Sciatic nerve (tissue), 2 donors: ENCODE data around the gene ZBTB11. TPM values are rescaled to one million over a fixed set of nuclear protein-coding genes. Genes with fewer than 3 reads are reported as not detected.
"Not testable (repeated sequence)": the region's sequence is repeated elsewhere in the genome, so short reads cannot be mapped to it uniquely, and the experiment has no call there.

ENCODE experiments used
- ATAC-seq: fragments of 200-7000 bp; cut with Tn5 transposase; one replicate; pipeline ENCODE4 v1.9.1; 2020; ENCODE audit warnings: mild to moderate bottlenecking, moderate library complexity
- DNase-seq: peaks from one replicate; pipeline ENCODE4 v3.0.0-alpha.2; 2020; ENCODE audit warnings: low spot score
- intact Hi-C: fragments of 100-400 bp; cut with DNase I; formaldehyde crosslinking; loops from one replicate; pipeline ENCODE4 v1.14.2; 2022
- total RNA-seq: library from RNA; stranded (reverse); fragmentation: NEBNext Ultra II Directional; extraction: Animal tissue kit (Norgen Biotek cat#: 25700); gene quantifications from one replicate; pipeline ENCODE4 v1.2.1, GENCODE V29; 2021
- donor health status: DM: no; HTN: no; CAD: no.
- donor health status: DM: no; HTN: no; CAD: no.

ZBTB11 gene, protein sequence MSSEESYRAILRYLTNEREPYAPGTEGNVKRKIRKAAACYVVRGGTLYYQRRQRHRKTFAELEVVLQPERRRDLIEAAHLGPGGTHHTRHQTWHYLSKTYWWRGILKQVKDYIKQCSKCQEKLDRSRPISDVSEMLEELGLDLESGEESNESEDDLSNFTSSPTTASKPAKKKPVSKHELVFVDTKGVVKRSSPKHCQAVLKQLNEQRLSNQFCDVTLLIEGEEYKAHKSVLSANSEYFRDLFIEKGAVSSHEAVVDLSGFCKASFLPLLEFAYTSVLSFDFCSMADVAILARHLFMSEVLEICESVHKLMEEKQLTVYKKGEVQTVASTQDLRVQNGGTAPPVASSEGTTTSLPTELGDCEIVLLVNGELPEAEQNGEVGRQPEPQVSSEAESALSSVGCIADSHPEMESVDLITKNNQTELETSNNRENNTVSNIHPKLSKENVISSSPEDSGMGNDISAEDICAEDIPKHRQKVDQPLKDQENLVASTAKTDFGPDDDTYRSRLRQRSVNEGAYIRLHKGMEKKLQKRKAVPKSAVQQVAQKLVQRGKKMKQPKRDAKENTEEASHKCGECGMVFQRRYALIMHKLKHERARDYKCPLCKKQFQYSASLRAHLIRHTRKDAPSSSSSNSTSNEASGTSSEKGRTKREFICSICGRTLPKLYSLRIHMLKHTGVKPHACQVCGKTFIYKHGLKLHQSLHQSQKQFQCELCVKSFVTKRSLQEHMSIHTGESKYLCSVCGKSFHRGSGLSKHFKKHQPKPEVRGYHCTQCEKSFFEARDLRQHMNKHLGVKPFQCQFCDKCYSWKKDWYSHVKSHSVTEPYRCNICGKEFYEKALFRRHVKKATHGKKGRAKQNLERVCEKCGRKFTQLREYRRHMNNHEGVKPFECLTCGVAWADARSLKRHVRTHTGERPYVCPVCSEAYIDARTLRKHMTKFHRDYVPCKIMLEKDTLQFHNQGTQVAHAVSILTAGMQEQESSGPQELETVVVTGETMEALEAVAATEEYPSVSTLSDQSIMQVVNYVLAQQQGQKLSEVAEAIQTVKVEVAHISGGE
- total RNA-seq: 23.2 TPM

DNA sequence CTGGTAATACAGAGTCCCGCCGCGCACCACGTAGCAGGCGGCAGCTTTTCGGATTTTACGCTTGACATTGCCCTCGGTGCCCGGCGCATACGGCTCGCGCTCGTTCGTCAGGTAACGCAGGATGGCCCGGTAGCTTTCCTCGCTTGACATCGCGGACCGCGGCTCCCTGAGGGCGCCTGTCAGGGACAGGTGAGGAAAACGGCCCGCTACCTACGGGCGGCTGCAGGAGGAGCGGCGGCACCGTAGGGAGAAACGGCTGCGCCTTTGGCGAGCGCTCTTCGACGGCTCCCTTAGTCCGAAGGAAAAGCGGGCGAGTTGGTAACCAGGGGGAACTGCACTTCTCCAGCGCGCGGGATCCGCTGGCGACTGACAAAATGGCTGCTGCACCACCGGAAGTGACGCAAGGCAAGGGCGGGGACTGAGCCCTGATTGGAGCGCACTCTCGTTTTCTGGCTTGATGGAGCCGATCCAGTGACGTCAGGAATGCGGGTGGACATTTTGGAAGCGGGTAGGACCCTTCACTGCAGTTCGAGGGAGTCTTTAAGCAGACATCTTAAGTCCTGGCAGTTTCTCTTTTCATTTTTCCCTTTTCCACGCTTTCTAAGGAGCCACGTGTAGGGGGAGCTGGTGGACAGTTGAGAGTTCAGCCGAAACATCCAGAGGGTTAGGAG is at the start of gene ZBTB11:
TSS of gene ZBTB11 (minus strand) at position 368 of the 671 bp plus-strand sequence. CDS start at position 150, 218 bp downstream.
- intact Hi-C loops: no loop called here
- DNase-seq (peak; percentile 100), ATAC-seq (peak; percentile 98)

- ATAC-seq: no peak
- intact Hi-C loops: no loop called here
- no peak for DNase-seq
Observed at GRCh38 chr3:101725890-101726275, 49.0 kb upstream of the ZBTB11 start.

GRCh38 chr3:101725194-101725889 is 48.4 kb upstream of the ZBTB11 start:
- ATAC-seq (peak; percentile 38), DNase-seq (peak; percentile 66)
- intact Hi-C loops: no loop called here

DNA sequence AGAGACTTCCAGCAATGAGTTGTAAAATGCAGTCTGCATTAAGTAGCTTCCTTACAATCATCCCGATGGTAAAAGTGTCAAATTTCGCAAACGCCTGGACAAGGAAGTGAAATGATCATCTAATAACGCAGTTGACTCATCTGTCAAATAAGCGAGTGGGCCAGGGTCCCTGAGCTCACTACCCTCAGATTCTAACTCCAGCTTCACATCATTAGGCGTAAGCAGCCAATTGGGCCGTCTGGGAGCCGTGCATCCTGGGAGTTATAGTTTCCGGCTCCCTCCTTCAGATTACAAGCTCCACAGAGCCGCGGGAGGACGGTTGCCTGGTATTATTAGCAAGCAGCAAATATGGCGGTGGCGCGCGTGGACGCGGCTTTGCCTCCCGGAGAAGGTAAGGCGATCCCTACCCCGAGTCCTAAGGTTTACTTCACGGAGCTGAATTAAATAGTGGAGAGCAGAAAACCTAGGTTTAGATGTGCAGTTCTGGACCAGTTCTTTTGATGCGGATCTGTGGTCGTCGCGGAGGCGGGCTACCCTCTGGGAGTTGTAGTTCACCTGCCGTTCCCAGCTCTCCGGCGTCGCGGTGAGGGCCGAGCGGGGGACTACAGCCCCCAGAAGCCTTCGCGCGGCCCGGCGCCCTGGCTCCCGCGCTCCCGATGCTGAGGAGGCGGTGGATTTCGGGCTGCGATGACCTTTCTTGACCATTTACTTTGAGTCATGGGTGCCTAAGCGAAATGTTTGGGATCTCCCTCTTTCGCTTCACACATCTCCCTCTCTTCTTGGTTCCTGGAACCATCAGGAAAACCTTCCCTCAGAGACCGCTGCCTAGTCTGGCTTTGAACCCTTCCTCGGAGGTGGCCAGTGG is 47.6 kb upstream of the ZBTB11 start, which contains the start of gene CEP97:
TSS of gene CEP97 (plus strand) at position 286 of the 865 bp plus-strand sequence. CDS start at position 349, 63 bp downstream.
- intact Hi-C loops: no loop called here
- ATAC-seq (peak; percentile 99), DNase-seq (peak; percentile 93)

- DNase-seq: no peak
- intact Hi-C loops: no loop called here
- no peak for ATAC-seq
Observed at GRCh38 chr3:101722394-101723173, 45.7 kb upstream of the ZBTB11 start.

DNA sequence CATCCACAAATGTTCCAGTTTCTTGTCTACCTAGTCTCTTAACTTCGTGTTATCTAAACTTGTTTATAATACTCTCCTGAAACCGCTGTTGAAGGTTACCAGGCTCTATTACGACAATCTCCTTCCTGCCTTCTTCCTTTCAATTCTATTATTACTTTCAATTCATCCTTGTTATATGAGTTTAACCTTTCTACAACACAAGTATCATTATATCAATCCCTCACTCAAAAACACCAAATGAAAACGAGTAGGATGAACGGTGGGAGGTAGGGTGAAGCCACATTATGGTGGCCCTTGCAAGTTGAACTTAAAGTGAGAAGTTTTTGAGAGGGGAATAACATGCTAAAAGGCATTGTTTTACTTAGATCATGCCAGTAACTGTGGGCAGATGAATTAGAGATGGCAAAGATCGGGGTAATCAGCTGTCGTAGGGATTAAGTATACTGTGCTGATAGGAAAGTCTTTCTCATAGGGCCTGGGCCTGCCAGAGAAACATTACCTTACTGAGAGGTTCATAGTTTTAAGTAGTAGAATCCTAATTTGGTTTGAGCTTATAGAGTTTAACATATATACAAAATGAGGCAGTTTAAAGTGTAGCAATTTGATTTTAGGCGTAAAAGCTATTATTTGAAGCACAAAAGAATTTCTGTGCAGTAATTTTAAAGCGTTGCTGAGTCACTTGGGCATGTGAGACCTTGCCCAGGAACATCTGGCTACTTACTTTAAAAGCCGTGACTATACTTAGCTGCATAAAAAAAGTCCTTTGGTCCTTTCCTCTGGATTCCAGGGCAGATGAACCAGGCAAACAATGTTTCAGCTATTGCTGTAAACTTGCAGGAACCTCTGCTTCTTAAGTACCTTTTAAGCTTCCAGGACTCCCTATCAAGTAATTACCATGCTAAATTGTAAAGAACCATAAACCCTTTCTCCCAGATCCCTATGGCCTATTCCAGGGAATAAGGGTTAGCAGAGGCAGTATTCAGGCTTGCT is 44.2 kb upstream of the ZBTB11 start:
- intact Hi-C loops: no loop called here
- ATAC-seq (no peak), DNase-seq (no peak)

- DNase-seq (no peak), ATAC-seq (no peak)
- intact Hi-C loops: no loop called here
Observed at GRCh38 chr3:101719604-101720185, 42.8 kb upstream of the ZBTB11 start.

GRCh38 chr3:101718455-101718854 is 41.5 kb upstream of the ZBTB11 start:
- intact Hi-C loops: no loop called here
- ATAC-seq (no peak), DNase-seq (no peak)

DNA sequence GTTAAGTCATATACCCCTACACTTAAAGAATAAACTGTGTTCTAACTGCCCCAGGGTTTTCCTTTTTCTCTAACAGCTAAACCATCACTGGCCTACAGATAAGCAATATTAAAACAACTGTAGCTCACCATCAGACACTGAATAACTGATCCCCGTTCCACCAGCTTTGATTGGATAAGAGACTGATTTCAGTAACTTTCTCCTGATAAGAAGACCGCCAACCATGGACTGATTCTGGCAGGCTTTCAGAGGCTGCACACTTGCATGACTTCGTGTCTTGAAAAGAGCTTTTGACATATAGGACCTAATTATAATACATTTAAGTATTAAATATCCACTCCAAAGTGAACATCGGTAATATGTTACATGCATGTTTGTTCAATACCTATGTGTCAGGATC is 32.2 kb upstream of the ZBTB11 start:
- ATAC-seq (no peak), DNase-seq (no peak)
- intact Hi-C loops: no loop called here

DNA sequence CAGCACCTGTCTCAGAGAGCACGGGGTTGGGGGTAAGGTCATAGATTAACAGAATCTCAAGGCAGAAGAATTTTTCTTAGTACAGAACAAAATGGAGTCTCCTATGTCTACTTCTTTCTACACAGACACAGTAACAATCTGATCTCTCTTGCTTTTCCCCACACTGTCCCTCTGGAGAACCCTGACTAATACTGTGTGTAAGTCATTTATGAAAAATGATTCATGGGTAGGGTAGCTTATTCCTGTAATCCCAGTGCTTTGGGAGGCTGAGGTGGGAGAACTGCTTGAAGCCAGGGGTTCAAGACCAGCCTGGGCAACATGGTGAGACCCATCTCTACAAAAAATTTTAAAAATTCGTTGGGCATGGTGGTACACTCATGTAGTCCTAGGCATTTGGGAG is 27.7 kb upstream of the ZBTB11 start:
- ATAC-seq, DNase-seq, intact Hi-C loops: not testable (repeated sequence)

DNA sequence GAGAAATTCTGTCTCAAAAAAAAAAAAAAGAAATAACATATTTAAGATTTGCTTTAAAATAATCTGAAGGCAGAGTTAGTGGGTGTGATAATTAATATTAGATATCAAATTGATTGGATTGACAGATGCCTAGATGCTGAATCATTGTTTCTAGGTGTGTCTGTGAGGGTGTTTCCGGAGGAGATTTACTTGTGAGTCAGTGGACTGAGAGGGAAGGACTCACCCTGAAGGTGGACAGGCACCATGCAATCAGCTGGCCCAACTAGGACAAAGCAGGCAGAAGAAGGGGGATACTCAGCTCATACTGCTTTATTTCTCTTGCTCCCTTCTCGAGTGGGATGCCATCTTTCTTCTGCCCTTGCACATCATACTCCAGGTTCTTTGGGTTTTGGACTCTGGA is 26.2 kb upstream of the ZBTB11 start:
- DNase-seq (no peak), ATAC-seq (no peak)
- intact Hi-C loops: no loop called here

GRCh38 chr3:101702726-101703125 is 25.8 kb upstream of the ZBTB11 start:
- no peak for DNase-seq
- intact Hi-C loops: no loop called here
- ATAC-seq: no peak

DNA sequence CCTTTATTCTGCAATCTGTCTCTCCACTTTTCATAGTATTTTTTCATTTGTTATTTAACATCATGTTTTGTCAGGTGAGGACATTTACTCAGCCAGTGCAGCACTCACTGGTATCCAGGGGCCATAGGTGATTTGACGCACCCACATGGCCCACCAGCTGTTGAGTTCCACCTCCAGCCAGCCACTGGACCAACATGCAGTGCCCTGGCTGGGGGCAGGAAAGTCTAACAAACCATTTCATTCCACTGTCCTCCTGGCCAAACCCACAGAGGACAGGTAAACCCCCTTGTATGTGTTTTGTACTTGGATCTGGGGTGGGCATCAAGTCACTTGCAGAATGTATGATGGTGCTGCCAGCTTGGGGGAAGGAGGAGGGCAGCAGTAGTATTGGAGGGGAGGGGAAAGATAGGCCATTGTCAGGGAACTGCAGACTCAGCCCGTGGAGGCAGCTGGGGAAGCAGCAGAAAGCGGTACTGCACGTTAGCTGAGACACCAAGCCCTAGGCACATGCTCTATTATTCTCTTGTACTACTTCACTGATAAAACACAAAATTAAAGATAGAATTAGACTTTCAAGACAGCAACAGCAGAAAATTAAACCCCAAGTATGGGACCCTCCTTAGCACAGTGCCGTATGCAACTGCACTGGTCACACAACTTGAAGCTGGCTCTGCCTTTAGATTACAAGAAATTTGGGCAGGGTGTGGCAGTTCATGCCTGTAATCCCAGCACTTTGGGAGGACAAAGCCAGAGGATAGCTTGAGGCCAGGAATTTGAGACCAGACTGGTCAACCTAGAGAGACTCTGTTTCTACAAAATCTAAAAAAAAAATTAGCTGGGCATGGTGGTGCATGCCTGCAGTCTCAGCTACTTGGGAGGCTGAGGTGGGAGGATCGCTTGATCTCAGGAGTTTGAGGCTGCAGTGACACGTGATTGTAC is 25.0 kb upstream of the ZBTB11 start:
- intact Hi-C loops: no loop called here
- DNase-seq: no peak
- no peak for ATAC-seq

DNA sequence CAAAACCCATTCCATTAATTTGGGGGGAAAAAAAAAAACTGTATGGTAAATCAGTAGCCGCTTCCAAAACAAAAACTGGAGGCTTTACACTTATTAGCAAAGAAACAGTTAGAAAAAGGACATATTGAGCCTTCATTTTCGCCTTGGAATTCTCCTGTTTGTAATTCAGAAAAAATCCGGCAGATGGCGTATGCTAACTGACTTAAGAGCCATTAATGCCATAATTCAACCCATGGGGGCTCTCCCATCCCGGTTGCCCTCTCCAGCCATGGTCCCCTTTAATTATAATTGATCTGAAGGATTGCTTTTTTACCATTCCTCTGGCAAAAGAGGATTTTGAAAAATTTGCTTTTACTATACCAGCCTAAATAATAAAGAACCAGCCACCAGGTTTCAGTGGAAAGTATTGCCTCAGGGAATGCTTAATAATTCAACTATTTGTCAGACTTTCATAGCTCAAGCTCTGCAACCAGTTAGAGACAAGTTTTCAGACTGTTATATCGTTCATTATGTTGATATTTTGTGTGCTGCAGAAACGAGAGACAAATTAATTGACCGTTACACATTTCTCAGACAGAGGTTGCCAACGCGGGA is 18.9 kb upstream of the ZBTB11 start:
- DNase-seq (no peak), ATAC-seq (no peak)
- intact Hi-C loops: no loop called here
